IPS DF 19.7 (cell line): Measurements from ENCODE around the gene EEF2K.

ENCODE experiments used
- DNase-seq: peaks from one replicate; pipeline ENCODE4 v3.0.0-alpha.2; 2013; ENCODE audit warnings: low read depth, low spot score

EEF2K gene

GRCh38 chr16:22330326-22330725 is 124.2 kb downstream of the EEF2K start:
- DNase-seq = no peak

GRCh38 chr16:22333457-22333994 is 127.4 kb downstream of the EEF2K start:
- no peak for DNase-seq

GRCh38 chr16:22335668-22336246 is 129.7 kb downstream of the EEF2K start:
- no peak for DNase-seq

DNA sequence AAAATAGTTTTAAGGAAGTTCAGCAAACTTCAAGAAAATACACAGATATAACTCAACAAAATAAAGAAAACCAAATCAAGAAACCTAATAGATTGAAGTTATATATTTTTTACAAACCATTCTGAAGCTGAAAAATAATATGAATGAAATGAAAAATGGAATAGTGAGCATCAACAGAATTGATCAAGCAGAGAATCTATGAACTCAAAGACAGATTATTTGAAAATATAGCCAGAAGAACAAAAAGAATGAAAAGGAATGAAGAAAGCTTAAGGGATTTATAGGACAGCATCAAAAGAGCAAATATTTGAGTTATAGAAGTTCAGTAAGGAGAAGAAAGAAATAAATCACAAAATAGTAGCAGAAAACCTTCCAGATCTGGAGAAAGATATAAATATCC is 130.5 kb downstream of the EEF2K start:
- no peak for DNase-seq

DNA sequence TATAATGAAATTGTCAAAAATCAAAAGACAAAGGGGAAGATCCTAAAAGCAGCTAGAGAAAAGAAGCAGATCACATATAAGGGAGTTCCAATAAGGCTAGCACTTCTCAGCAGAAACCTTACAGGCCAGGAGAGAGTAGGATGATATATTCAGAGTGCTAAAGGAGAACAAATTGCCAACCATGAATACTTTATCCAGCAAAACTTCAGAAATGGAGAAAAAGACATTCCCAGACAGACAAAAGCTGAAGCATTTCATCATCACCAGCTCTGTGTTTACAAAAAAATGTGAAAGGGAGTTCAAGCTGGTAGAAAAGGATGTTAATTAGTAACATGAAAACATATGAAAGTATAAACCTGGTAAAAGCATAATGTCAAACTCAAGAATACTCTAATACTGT is 131.0 kb downstream of the EEF2K start:
- DNase-seq = no peak

GRCh38 chr16:22337849-22338635 is 132.0 kb downstream of the EEF2K start:
- DNase-seq = no peak
